HG03196 (cell line): ENCODE data around the gene DIRAS3.
"Not testable (repeated sequence)": the region's sequence is repeated elsewhere in the genome, so short reads cannot be mapped to it uniquely, and the experiment has no call there.

ENCODE experiments used
- ATAC-seq: cut with Tn5 transposase; IDR thresholded peaks from one replicate; pipeline ENCODE4 v1.9.1; 2021; ENCODE audit not compliant: unreplicated experiment

DIRAS3 gene

GRCh38 chr1:68049941-68050878 lies at the start of gene DIRAS3:
TSS of gene DIRAS3 (minus strand) at chr1:68050627. CDS start at chr1:68047297, 3,330 bp downstream.
- ATAC-seq, result no peak

DNA sequence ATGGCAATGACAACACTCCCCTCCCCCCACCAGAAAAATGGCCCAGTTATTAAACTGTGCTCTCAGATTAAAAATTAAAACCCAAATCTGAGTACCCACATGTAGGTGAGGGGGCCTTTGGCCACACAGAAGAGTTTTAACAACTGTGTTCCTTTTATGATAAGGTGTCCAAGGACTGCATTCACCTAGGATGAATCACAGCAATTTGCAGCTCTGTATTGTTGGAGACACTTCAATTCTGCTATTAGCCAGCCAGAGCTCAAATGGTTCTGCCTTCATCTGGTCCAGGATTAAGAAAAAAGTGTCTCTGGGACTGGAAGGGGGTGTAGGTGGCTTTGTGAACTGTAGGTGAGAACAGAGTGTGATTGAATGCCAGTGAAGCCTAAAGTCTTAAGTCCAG lies 43.3 kb upstream of the DIRAS3 start:
- no peak for ATAC-seq

- ATAC-seq, result no peak
Observed at GRCh38 chr1:68087184-68087583, 36.8 kb upstream of the DIRAS3 start.

GRCh38 chr1:68085752-68086151 lies 35.3 kb upstream of the DIRAS3 start:
- ATAC-seq, result no peak

GRCh38 chr1:68083686-68084085 lies 33.3 kb upstream of the DIRAS3 start:
- ATAC-seq, result no peak

DNA sequence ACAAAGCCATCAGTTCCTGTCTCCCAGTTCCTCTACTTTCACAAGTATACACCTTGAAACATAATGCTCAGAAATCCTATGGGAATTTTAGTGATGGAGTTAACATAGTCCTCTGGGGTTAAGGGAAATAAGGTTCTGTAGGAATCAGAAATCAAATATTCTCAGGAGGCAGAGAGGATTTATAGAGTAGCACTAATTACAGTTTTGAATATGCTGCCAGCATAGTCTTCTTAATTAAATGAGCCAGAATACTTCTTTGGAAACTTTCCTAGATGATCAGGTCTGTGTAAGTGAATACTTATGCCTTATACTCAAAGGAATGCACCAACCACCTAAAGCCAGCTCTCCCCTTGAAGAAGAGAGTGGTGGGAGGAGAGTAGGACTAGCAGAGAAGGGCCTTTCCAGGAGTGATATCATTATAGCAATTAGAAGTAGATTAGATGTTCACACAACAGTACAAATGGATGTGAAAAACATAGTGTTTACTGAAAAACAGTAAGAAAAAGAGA lies 31.4 kb upstream of the DIRAS3 start:
- ATAC-seq, result no peak

GRCh38 chr1:68078647-68079046 lies 28.2 kb upstream of the DIRAS3 start:
- ATAC-seq, result no peak

DNA sequence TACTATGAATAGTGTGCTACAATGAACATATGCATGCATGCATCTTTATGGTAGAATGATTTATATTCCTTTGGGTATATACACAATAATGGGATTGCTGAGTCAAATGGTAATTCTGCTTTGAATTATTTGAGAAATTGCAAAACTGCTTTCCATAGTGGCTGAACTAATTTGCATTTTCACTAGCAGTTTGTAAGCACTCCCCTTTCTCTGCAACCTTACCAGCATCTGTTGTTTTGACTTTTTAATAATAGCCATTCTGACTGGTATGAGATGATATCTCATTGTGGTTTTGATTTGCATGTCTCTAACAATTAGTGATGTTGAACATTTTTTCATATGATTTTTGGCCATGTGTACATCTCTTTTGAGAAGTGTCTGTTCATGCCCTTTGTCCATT lies 24.0 kb upstream of the DIRAS3 start:
- ATAC-seq, result no peak

DNA sequence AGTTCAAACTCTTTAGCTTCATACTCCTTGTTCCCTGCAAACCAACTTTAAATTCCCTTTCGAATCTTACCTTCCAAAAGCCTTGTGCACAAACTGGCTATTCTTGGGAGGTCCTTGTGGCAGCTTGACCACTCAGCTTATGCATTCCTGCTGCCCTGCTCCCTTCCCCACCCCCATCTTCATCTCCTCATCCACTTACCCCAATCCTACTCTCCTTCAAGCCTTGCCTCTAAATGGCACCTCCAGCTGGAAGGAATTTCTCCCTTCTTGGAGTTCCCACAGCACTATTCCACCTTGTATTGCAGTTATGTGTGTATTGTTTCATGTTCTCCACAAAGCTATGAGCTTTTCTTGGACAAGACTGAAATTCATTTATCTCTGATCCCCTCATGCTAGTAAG lies 15.3 kb upstream of the DIRAS3 start:
- ATAC-seq, result no peak

DNA sequence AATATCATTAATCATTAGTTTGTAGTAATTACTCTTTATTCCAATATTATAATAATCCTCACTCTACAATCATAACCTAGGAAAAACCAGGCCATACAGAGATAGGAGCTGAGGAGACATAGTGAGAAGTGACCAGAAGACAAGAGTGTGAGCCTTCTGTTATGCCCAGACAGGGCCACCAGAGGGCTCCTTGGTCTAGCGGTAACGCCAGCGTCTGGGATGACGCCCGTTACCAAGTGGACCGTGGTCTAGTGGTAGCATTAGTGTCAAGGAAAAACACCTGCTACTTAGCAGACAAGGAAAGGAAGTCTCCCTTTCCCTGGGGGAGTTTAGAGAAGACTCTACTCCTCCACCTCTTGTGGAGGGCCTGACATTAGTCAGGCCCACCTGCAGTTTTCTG lies 7.6 kb upstream of the DIRAS3 start:
- ATAC-seq, result not testable (repeated sequence)

DNA sequence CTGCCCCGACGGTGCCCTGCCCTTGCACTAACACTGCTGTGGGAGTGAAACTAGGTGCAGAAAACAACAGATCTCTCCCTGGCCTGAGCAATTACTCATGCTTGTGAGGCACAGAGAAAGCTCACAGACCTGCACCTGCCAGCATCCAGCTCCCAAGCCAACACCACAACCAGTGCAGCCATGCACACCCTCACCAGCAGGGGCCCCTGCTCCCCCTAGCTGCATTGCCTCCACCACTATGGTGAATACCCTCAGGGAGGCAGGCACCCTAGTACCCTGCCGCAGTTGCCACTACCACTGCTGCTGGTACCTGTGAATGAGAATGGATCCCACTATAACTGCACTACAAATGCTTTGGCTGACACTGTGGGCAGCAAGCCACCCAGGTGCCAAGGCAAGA lies 7.1 kb upstream of the DIRAS3 start:
- no peak for ATAC-seq

DNA sequence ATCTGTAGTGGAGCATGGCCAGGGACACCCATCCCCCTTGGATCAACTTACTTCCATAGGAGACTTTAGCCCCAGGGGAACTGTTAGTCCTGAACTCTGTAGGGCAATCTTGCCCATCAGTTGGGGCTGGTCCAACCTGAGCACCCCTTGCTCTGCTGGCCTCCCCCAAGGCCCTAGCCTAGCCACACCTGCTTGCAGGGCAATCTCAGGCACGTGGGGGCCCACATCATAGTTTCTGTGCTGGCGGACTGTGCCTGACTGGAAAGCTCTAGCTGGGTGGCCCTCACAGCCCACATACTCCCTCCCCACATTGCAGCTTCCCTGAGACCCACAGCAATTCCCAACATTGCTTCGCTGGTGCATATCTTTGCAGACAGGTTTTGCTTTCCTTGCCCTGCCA lies 6.6 kb upstream of the DIRAS3 start:
- no peak for ATAC-seq

DNA sequence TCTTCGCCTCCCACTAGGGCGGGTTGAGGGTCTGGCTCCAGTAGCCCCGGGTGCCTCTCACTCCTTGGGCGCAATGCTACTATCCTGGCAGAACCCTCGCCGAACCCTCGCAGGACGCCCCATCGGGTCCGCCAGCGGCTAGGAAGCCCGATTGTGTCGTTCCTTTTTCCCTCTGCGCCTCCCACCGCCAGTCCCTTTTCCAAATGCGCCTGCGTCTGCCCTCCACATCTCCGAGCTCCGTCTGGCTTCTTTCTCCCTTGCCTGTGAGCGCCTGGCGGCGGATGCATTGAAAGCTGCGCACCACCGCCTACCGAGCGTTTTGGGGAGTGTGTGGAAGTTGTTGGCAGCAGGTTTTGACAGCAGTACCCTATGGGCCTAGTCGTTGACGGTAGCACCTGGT lies 1.0 kb upstream of the DIRAS3 start:
- no peak for ATAC-seq

- ATAC-seq, result no peak
Observed at GRCh38 chr1:68047659-68048026, 2.8 kb downstream of the DIRAS3 start.

GRCh38 chr1:68046885-68047658 lies 3.4 kb downstream of the DIRAS3 start:
- ATAC-seq, result no peak

DNA sequence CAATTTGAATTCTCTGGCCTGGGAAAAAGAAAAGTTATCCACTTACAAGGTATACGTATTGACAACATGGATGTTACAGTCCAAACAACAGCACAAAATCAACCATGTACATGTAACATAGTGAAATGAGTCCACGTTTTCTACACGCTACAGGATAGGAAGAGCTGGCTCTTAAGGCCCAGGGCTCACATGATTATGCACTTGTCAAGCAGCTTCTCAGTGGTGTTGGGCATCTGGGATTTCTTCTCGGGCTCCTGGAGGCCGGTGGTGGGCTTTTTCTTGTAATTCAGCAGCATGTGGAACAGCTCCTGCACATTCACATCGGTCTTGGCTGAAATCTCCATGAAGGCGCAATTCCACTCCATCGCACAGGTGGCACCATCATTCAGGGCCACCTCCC lies 4.0 kb downstream of the DIRAS3 start:
- ATAC-seq, result no peak

DNA sequence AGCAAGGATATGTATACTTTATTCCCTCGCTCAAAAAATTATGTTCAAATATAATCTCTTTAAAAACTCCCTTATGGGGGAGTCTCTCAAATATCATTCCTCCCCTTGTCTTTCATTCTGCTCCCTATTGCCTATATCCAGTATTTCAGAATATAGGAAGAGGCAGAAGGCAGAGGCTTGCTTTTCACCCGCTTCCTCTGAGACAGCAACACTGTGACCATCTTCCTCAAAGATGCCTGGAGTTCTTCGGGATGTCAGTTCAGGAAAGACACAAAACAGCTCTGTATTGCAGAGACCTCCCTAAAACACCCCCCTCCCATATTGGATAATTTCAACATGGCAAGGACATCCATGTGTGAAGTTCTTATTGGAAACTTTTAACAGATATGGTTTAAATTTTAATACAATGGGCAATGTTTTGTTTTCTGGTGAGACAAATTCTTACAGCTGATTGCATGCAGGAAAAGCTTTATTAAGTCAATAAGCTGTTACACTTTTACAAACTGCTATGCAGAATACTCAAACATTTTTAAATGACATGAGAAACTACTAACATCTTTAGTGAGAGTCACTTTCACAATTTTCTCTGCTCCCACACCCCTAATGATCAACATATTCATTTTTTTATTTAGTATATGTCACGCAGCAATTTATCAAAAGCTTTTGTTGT lies 4.8 kb downstream of the DIRAS3 start:
- ATAC-seq, result no peak

DNA sequence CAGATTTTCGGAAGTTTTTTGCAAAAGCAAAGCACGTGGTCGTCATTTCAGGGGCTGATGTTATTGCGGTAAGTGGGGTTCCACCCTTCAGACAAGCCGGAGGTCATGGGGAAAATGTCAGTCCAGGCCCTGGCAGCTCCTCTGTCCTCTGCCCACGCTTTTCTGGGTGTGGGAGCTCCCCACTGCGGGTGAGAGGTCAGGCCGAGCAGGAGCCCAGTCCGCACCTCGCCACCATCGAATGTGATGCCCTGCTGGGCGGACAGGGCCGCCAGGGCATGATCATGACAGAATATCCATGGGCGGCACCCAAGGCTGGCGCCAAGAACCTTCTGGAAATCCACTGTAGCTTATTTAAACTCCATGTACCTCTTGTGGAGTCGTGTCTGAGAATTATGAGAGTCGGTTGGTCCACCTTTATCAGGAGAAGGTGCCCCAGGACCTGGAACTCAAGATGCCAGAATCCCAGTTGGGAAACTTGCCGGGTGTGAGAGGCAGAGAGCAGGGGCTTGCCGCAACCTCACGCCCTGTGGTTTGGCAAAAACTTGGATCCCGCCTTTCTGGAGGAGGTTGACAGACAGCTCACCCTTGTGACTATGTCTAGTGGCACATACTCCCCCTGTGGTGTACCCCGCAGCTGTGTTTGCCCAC lies 6.9 kb downstream of the DIRAS3 start:
- ATAC-seq, result no peak

- ATAC-seq, result no peak
Observed at GRCh38 chr1:68036946-68037345, 13.5 kb downstream of the DIRAS3 start.

DNA sequence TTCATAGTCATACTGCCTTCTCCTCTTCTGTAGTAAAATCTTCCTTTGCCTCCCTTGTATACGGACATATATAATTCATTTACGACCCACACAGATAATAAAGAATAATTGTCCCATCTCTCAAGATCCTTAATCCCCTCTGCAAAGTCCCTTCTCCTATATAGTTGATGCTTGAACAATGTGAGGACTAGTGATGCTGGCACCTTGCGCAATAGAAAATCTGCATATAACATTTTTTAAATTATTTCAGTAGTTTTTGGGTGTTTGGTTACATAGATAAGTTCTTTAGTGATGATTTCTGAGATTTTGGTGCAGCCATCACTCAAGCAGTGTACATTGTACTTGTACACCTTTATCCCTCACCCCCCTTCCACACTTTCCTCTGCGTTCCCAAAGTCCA lies 21.0 kb downstream of the DIRAS3 start:
- ATAC-seq, result no peak

DNA sequence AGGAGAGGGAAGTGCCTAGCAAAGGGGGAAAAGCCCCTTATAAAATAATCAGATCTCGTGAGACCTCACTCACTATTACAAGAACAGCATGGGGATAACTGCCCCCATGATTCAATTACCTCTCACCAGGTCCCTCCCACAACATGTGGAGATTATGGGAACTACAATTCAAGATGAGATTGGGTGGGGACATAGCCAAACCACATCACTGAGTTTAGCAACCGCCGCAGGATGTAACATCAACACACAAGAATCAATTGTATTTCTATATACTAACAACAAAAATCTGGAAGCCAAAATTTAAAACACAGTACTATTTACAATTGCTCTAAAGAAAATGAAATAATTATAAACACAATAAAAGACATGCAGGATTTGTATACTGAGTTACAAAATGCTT lies 21.9 kb downstream of the DIRAS3 start:
- ATAC-seq, result no peak
